SK-N-SH (cell line): Measurements from ENCODE around the gene INTS6.

ENCODE experiments used
- CHD2 ChIP-seq: fragments of 150-350 bp; IDR thresholded peaks from 2 replicates; pipeline ENCODE4 v1.6.1; 2018; ENCODE audit warnings: low read length; ENCODE audit not compliant: partially characterized antibody
- CTCF ChIP-seq: fragments of 200-600 bp; sonication (generic); IDR thresholded peaks from 2 replicates; pipeline ENCODE4 v1.6.1; 2017; ENCODE audit warnings: antibody characterized with exemption, mild to moderate bottlenecking, moderate library complexity
- FOXM1 ChIP-seq: IDR thresholded peaks from 2 replicates; pipeline ENCODE4 v1.4.0; 2012; ENCODE audit warnings: low read depth, mild to moderate bottlenecking
- MAX ChIP-seq: IDR thresholded peaks from 2 replicates; pipeline ENCODE4 v1.4.0; 2012; ENCODE audit warnings: low read depth
- TAF1 ChIP-seq: IDR thresholded peaks from 2 replicates; pipeline ENCODE4 v1.6.1; 2012; ENCODE audit warnings: low read depth, mild to moderate bottlenecking, low read length, moderate library complexity, borderline replicate concordance

- no peak for TF ChIP-seq CHD2
- no peak for TF ChIP-seq TAF1
- TF ChIP-seq CTCF: no peak
- TF ChIP-seq MAX: no peak
- no peak for TF ChIP-seq FOXM1
These were observed 105.7 kb downstream of the INTS6 start for GRCh38 chr13:51347099-51347498.
